Measurements from ENCODE around the gene CCDC110.
"Not testable (repeated sequence)": the region's sequence is repeated elsewhere in the genome, so short reads cannot be mapped to it uniquely, and the experiment has no call there.

The CCDC110 gene

GRCh38 chr4:185471235-185472102, at the start of gene CCDC110:
Gene CCDC110 (minus strand): TSS chr4:185471733. CDS start chr4:185471683, 50 bp downstream.
- DNase-seq (ENCODE audit: low spot score) = peak; percentile 94

GRCh38 chr4:185520119-185520518, 48.6 kb upstream of the CCDC110 start:
- no peak for DNase-seq (ENCODE audit: low spot score)

GRCh38 chr4:185518494-185518893, 47.0 kb upstream of the CCDC110 start:
- no peak for DNase-seq (ENCODE audit: low spot score)

- no peak for DNase-seq (ENCODE audit: low spot score)
Measured at GRCh38 chr4:185518069-185518468, 46.5 kb upstream of the CCDC110 start.

- DNase-seq (ENCODE audit: low spot score) = no peak
Measured at GRCh38 chr4:185515248-185515647, 43.7 kb upstream of the CCDC110 start.

GRCh38 chr4:185514182-185514697, 42.7 kb upstream of the CCDC110 start:
- no peak for DNase-seq (ENCODE audit: low spot score)

- no peak for DNase-seq (ENCODE audit: low spot score)
Measured at GRCh38 chr4:185513489-185514181, 42.1 kb upstream of the CCDC110 start.

- DNase-seq (ENCODE audit: low spot score) = no peak
Measured at GRCh38 chr4:185512516-185512915, 41.0 kb upstream of the CCDC110 start.

- not testable (repeated sequence) for DNase-seq (ENCODE audit: low spot score)
Measured at GRCh38 chr4:185511243-185511642, 39.7 kb upstream of the CCDC110 start.

GRCh38 chr4:185510806-185511205, 39.3 kb upstream of the CCDC110 start:
- no peak for DNase-seq (ENCODE audit: low spot score)

GRCh38 chr4:185508181-185508580, 36.6 kb upstream of the CCDC110 start:
- no peak for DNase-seq (ENCODE audit: low spot score)

GRCh38 chr4:185506422-185506821, 34.9 kb upstream of the CCDC110 start:
- DNase-seq (ENCODE audit: low spot score) = no peak

- DNase-seq (ENCODE audit: low spot score) = no peak
Measured at GRCh38 chr4:185504098-185505047, 32.8 kb upstream of the CCDC110 start.

- DNase-seq (ENCODE audit: low spot score) = no peak
Measured at GRCh38 chr4:185502386-185502785, 30.9 kb upstream of the CCDC110 start.

GRCh38 chr4:185500576-185500975, 29.0 kb upstream of the CCDC110 start:
- DNase-seq (ENCODE audit: low spot score) = no peak

- no peak for DNase-seq (ENCODE audit: low spot score)
Measured at GRCh38 chr4:185500035-185500434, 28.5 kb upstream of the CCDC110 start.

- no peak for DNase-seq (ENCODE audit: low spot score)
Measured at GRCh38 chr4:185488650-185489049, 17.1 kb upstream of the CCDC110 start.

GRCh38 chr4:185481401-185481800, 9.9 kb upstream of the CCDC110 start:
- no peak for DNase-seq (ENCODE audit: low spot score)

GRCh38 chr4:185480016-185480732, 8.6 kb upstream of the CCDC110 start:
- no peak for DNase-seq (ENCODE audit: low spot score)

- DNase-seq (ENCODE audit: low spot score) = no peak
Measured at GRCh38 chr4:185479507-185479971, 8.0 kb upstream of the CCDC110 start.

GRCh38 chr4:185473247-185473646, 1.7 kb upstream of the CCDC110 start:
- DNase-seq (ENCODE audit: low spot score) = no peak
